NCI-H345 (cell line): ENCODE measurements around the gene OR52E4.

ENCODE experiments used
- DNase-seq: peaks from one replicate; lab custom pipeline; 2025; lab: John Stamatoyannopoulos, UW

OR52E4 gene

GRCh38 chr11:5929571-5930368, 49.3 kb downstream of the OR52E4 start:
- DNase-seq: no peak

- no peak for DNase-seq
Observed at GRCh38 chr11:5930614-5931013, 50.2 kb downstream of the OR52E4 start.

GRCh38 chr11:5931061-5931460, 50.6 kb downstream of the OR52E4 start:
- no peak for DNase-seq

GRCh38 chr11:5932671-5933070, 52.2 kb downstream of the OR52E4 start:
- DNase-seq: no peak

- no peak for DNase-seq
Observed at GRCh38 chr11:5933116-5933515, 52.7 kb downstream of the OR52E4 start.
